Measurements from ENCODE around the gene MIER1.
A peak's percentile ranks its signal among the peaks of the same experiment; 100 is the strongest.

The MIER1 gene

GRCh38 chr1:66985835-66986234 lies 61.0 kb downstream of the MIER1 start:
- 0 out of 2 replicates have a peak, but pooled peaks cover 4% of the 10 kb centered on the region for H3K4me1 ChIP-seq (ENCODE audit: control insufficient read depth, insufficient read depth, low read length)
- ChIA-PET CTCF (interaction anchor here (0.6 to 1.5 kb wide), 2 partner anchors 104 to 226 kb away, joined by 4 read pairs; no protein-coding TSS in a partner anchor), POLR2A (interaction anchor here (0.9 kb wide), 1 partner anchor 61 kb away, joined by 3 read pairs; the partner anchor contains the start of genes DNAI4 and MIER1)
- H3K9me3 ChIP-seq (ENCODE audit: control insufficient read depth, insufficient read depth, low read depth, low read length) = no peaks in the 10 kb centered on the region
- H3K36me3 ChIP-seq (ENCODE audit: control insufficient read depth in 2 of 2, insufficient read depth in 1 of 2, low read length in 2 of 2) = peaks cover 55 to 80% of the 10 kb centered on the region in 2 experiments
- H3K4me3 ChIP-seq (ENCODE audit: low read depth, low read length) = no peak overlapping the region
- H3K27ac ChIP-seq (ENCODE audit: extremely low read depth, low read depth, low read length) = no peak overlapping the region
- TF ChIP-seq ZNF394 (tag by site-specific recombination; IDR thresholded peaks at IDR 0.05; ENCODE audit: borderline replicate concordance) (no peak), EGR2 (tag by site-specific recombination; IDR thresholded peaks at IDR 0.05; ENCODE audit: low read depth) (no peak), FEZF1 (tag by site-specific recombination; IDR thresholded peaks at IDR 0.05) (peak; percentile 48), ZNF692 (tag by site-specific recombination; IDR thresholded peaks at IDR 0.05) (no peak), ZNF404 (tag by site-specific recombination; IDR thresholded peaks at IDR 0.05) (no peak), ZBTB44 (tag by site-specific recombination; IDR thresholded peaks at IDR 0.05) (peak; percentile 90), PRDM6 (tag by site-specific recombination; IDR thresholded peaks at IDR 0.05) (peak; percentile 75), ZNF560 (tag by site-specific recombination; IDR thresholded peaks at IDR 0.05; ENCODE audit: borderline replicate concordance) (no peak), SETDB1 (IDR thresholded peaks at IDR 0.05; ENCODE audit: insufficient read length, low read length) (no peak), ZNF548 (tag by site-specific recombination; IDR thresholded peaks at IDR 0.05) (no peak), ZBTB7A (tag by site-specific recombination; IDR thresholded peaks at IDR 0.05; ENCODE audit: low read depth) (no peak), SP3 (tag by site-specific recombination; IDR thresholded peaks at IDR 0.05) (no peak), ZBTB48 (tag by site-specific recombination; IDR thresholded peaks at IDR 0.05) (no peak), IKZF3 (tag by site-specific recombination; IDR thresholded peaks at IDR 0.05) (peak; percentile 38; the same call in 1 of the 2 replicates), ZNF280D (tag by site-specific recombination; IDR thresholded peaks at IDR 0.05) (no peak), ZNF488 (tag by site-specific recombination; IDR thresholded peaks at IDR 0.05) (no peak), ZNF341 (tag by site-specific recombination; IDR thresholded peaks at IDR 0.05; ENCODE audit: low read depth) (no peak), MEIS1 (CRISPR knock-in tag; IDR thresholded peaks at IDR 0.05; ENCODE audit: borderline replicate concordance) (no peak), HOXC10 (CRISPR knock-in tag; IDR thresholded peaks at IDR 0.05) (no peak), ZNF544 (tag by site-specific recombination; IDR thresholded peaks at IDR 0.05) (no peak), ZNF140 (tag by site-specific recombination; IDR thresholded peaks at IDR 0.05) (no peak), ZNF704 (tag by site-specific recombination; IDR thresholded peaks at IDR 0.05) (no peak), ZNF26 (tag by site-specific recombination; IDR thresholded peaks at IDR 0.05) (no peak), OSR2 (tag by site-specific recombination; IDR thresholded peaks at IDR 0.05) (peak; percentile 41; the same call in 1 of the 2 replicates), AEBP2 (tag by site-specific recombination; IDR thresholded peaks at IDR 0.05; ENCODE audit: borderline replicate concordance) (no peak)

All from HEK293 (cell line).